PC-3 (cell line): ENCODE data around the gene FN3KRP. TPM values are rescaled to one million over a fixed set of nuclear protein-coding genes. Genes with fewer than 3 reads are reported as not detected.

Experiments
- ATAC-seq: fragments of 200-7000 bp; cut with Tn5 transposase; 2 replicates; pipeline ENCODE4 v1.9.1; 2020; ENCODE audit warnings: mild to moderate bottlenecking, moderate library complexity
- BruUV-seq: library from RNA; stranded (reverse); fragments of 400-500 nt; replicated peaks from 2 replicates; lab custom pipeline; 2021; lab: Mats Ljungman, UMichigan
- CTCF ChIA-PET: fragments of 300-600 bp; sonication (Branson Sonifier 250); formaldehyde crosslinking; loops from one replicate; lab custom pipeline; 2022; ENCODE audit warnings: antibody characterized with exemption; lab: Charles Lee
- POLR2A ChIA-PET: fragments of 300-600 bp; sonication (Branson Sonifier 250); formaldehyde crosslinking; loops from one replicate; lab custom pipeline; 2022; ENCODE audit warnings: antibody characterized with exemption; ENCODE audit not compliant: unreplicated experiment; lab: Charles Lee
- DNase-seq: peaks from one replicate; pipeline ENCODE4 v3.0.0-alpha.2; 2015
- H2AFZ ChIP-seq: fragments of 300-600 bp; sonication (generic); 2 replicates; pipeline ENCODE4 v1.6.0; 2016; ENCODE audit warnings: antibody characterized with exemption, low read length
- H3F3A ChIP-seq: fragments of 300-600 bp; sonication (generic); one replicate; pipeline ENCODE4 v1.6.0; 2017; ENCODE audit warnings: antibody characterized with exemption, low read length, control low read depth, mild to moderate bottlenecking; ENCODE audit not compliant: unreplicated experiment
- H3K27ac ChIP-seq: fragments of 300-600 bp; sonication (generic); 2 replicates; pipeline ENCODE4 v1.5.1; 2016; ENCODE audit warnings: mild to moderate bottlenecking, low read length
- H3K27me3 ChIP-seq: fragments of 300-600 bp; sonication (generic); 2 replicates; pipeline ENCODE4 v1.6.1; 2016; ENCODE audit warnings: low read length, mixed read lengths
- H3K36me3 ChIP-seq: fragments of 300-600 bp; sonication (generic); 2 replicates; pipeline ENCODE4 v1.6.1; 2016; ENCODE audit warnings: low read depth, mixed run types, low read length, mixed read lengths
- H3K4me1 ChIP-seq: fragments of 300-600 bp; sonication (generic); 2 replicates; pipeline ENCODE4 v1.5.1; 2016; ENCODE audit warnings: low read length; ENCODE audit not compliant: insufficient read depth
- H3K4me2 ChIP-seq: fragments of 300-600 bp; sonication (generic); 2 replicates; pipeline ENCODE4 v1.6.0; 2016; ENCODE audit warnings: low read length
- H3K4me3 ChIP-seq: fragments of 300-600 bp; sonication (generic); 2 replicates; pipeline ENCODE4 v1.5.1; 2016; ENCODE audit warnings: mild to moderate bottlenecking, low read length, mixed read lengths
- H3K79me2 ChIP-seq: fragments of 300-600 bp; sonication (generic); 2 replicates; pipeline ENCODE4 v1.6.1; 2017; ENCODE audit warnings: low read length, mixed read lengths
- H3K9ac ChIP-seq: fragments of 300-600 bp; sonication (generic); 2 replicates; pipeline ENCODE4 v1.6.0; 2016; ENCODE audit warnings: mild to moderate bottlenecking, low read length
- H3K9me2 ChIP-seq: fragments of 300-600 bp; sonication (generic); replicated peaks from 2 replicates; pipeline ENCODE4 v1.6.1; 2016; ENCODE audit warnings: mixed run types, low read length, mixed read lengths
- H3K9me3 ChIP-seq: fragments of 300-600 bp; sonication (generic); 2 replicates; pipeline ENCODE4 v1.6.1; 2016; ENCODE audit warnings: low read length, mixed read lengths
- H4K20me1 ChIP-seq: fragments of 300-600 bp; sonication (generic); 2 replicates; pipeline ENCODE4 v1.6.1; 2016; ENCODE audit warnings: low read length, mixed read lengths
- EZH2 ChIP-seq: fragments of 300-600 bp; sonication (generic); IDR thresholded peaks from one replicate; pipeline ENCODE4 v1.6.1; 2017; ENCODE audit warnings: antibody characterized with exemption, mild to moderate bottlenecking, low read length; ENCODE audit not compliant: unreplicated experiment
- EZH2phosphoT487 ChIP-seq: fragments of 300-600 bp; sonication (generic); IDR thresholded peaks from 2 replicates; pipeline ENCODE4 v1.6.1; 2018; ENCODE audit warnings: mild to moderate bottlenecking, antibody characterized with exemption, low read length, borderline replicate concordance
- intact Hi-C: fragments of 100-400 bp; cut with micrococcal nuclease; formaldehyde crosslinking; loops from 2 replicates; pipeline ENCODE4 v1.9.0; 2023
- total RNA-seq: library from RNA; depleted of rRNA; stranded (reverse); fragments of >200 nt; gene quantifications from 2 replicates; pipeline ENCODE4 v1.2.3, GENCODE V29; 2014
- TF ChIP-seq, protein P1 (sequence below): fragments of 300-600 bp; sonication (generic); conservative IDR thresholded peaks from 2 replicates; pipeline ENCODE4 v1.5.1; 2017; ENCODE audit warnings: antibody characterized with exemption, low read depth, mild to moderate bottlenecking, low read length

The FN3KRP gene
- total RNA-seq, 1 experiment from 2014 or later, result 37.4 TPM

DNA sequence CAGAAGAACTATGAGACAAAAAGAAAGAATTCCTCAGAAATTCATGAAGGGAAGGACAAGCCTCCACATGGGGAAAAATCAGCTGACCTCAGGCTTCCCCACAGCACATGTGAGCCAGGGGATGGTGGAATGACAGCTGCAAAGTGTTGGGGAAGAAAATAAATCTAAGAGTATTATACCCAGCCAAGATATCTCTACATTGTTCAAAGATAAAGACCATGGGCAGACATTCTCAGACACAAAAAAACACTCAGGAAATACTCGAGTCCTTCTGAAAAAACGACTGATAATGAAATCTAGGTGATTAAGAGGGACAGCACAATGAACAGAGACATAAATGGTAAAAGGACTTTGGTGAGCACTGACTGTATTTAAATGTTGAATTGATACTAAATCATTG is 21.9 kb upstream of the FN3KRP start:
- no peaks in the 10 kb centered on the region for H3K27me3 ChIP-seq
- H3K4me2 ChIP-seq, result no peak overlapping the region
- no peak overlapping the region for H3K27ac ChIP-seq
- no peak overlapping the region for H2AFZ ChIP-seq
- BruUV-seq, result no TSS peak
- H3K4me3 ChIP-seq, result no peak overlapping the region
- H3K4me1 ChIP-seq, result peaks cover 5% of the 10 kb centered on the region; the same call in 1 of the 2 replicates
- no peaks in the 10 kb centered on the region for H3K9me3 ChIP-seq
- POLR2A ChIA-PET, result no interaction called here
- H3K9ac ChIP-seq, result no peak overlapping the region
- ATAC-seq (no peak), DNase-seq (no peak)
- no peaks in the 10 kb centered on the region for H4K20me1 ChIP-seq
- no peaks in the 10 kb centered on the region for H3K9me2 ChIP-seq
- intact Hi-C loops, result no loop called here
- CTCF ChIA-PET, result no interaction called here
- no peaks in the 10 kb centered on the region for H3K79me2 ChIP-seq
- H3K36me3 ChIP-seq, result no peaks in the 10 kb centered on the region; the same call in 1 of the 2 replicates
- TF ChIP-seq EZH2 (no peak), EZH2phosphoT487 (no peak)
- TF ChIP-seq, protein P1, sequence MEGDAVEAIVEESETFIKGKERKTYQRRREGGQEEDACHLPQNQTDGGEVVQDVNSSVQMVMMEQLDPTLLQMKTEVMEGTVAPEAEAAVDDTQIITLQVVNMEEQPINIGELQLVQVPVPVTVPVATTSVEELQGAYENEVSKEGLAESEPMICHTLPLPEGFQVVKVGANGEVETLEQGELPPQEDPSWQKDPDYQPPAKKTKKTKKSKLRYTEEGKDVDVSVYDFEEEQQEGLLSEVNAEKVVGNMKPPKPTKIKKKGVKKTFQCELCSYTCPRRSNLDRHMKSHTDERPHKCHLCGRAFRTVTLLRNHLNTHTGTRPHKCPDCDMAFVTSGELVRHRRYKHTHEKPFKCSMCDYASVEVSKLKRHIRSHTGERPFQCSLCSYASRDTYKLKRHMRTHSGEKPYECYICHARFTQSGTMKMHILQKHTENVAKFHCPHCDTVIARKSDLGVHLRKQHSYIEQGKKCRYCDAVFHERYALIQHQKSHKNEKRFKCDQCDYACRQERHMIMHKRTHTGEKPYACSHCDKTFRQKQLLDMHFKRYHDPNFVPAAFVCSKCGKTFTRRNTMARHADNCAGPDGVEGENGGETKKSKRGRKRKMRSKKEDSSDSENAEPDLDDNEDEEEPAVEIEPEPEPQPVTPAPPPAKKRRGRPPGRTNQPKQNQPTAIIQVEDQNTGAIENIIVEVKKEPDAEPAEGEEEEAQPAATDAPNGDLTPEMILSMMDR, result no peak
- no peaks in the 10 kb centered on the region for H3F3A ChIP-seq

DNA sequence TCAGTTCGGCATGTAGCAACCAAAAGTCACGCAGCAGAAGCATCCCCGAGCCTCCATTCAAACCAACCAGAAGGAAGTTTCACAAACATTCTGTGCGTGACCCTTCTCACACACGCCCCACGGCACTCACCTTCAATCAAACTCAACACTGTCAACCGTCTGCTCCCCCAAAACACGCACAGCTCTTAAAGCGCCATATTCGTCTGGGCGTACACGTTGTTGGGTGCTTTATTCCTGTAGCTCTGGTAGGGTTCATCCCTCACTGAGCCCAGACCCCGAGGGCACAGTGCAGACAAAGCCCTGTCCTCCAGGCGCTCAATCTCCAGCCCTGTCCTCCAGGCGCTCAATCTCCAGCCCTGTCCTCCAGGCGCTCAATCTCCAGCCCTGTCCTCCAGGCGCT is 20.2 kb upstream of the FN3KRP start:
- CTCF ChIA-PET, result no interaction called here
- H3K36me3 ChIP-seq, result no peaks in the 10 kb centered on the region; the same call in 1 of the 2 replicates
- ATAC-seq, result no peak
- H3K27ac ChIP-seq, result no peak overlapping the region
- H3K27me3 ChIP-seq, result no peaks in the 10 kb centered on the region
- H3K4me1 ChIP-seq, result peaks cover 5% of the 10 kb centered on the region; the same call in 1 of the 2 replicates
- no peaks in the 10 kb centered on the region for H4K20me1 ChIP-seq
- no peak for DNase-seq
- no peak overlapping the region for H3K4me3 ChIP-seq
- no peaks in the 10 kb centered on the region for H3K9me2 ChIP-seq
- intact Hi-C loops, result no loop called here
- POLR2A ChIA-PET, result no interaction called here
- no peak overlapping the region for H2AFZ ChIP-seq
- H3F3A ChIP-seq, result no peaks in the 10 kb centered on the region
- no peaks in the 10 kb centered on the region for H3K79me2 ChIP-seq
- H3K9me3 ChIP-seq, result no peaks in the 10 kb centered on the region
- H3K4me2 ChIP-seq, result no peak overlapping the region
- no peak overlapping the region for H3K9ac ChIP-seq
- TF ChIP-seq EZH2phosphoT487, result no peak
- TF ChIP-seq, protein P1, result no peak
- TF ChIP-seq EZH2, result no peak
- no TSS peak for BruUV-seq

DNA sequence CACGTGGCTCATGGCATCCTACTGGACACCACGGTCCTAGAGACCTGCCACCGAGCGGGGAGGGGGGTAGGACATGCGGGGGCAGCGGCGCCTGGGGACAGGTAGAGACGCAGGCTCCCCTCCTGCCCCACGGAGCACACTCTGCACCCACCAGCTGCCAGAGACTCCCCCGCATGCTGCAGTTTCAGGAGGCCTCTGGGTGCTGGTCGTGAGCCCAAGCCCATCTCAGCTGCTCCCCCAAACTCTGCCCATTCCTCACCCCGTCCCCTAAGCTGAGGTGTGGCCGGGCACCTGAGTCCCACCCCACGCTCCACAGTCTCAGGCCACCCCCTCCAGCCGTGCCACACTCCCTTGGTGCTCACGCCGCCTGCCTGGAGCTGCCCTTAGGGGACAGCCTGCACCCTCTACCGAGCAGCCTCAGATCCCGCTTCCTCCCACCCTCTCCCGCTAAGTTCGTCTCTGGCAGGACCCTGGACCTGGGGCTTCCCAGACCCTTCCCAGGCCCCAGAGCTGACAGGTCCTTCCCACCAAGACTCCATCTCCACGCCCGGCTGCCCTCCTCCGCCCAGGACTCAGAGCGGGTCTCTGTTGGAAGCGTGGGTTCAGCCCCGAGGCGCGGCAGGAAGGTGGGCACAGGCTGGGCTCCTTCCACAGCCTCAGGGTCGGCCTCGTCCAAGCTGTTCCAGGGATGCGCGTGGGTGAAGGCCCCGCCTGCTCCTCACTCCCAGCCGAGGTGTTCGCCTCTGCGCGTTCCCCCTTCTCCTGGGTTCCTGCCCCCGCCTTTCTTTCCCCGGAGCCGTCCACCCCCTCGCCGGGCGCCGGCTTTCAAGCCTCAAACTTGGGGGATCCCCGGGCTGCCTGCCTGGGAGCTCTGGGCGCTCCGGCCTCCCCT is 19.3 kb upstream of the FN3KRP start:
- TF ChIP-seq EZH2 (no peak), EZH2phosphoT487 (no peak)
- TF ChIP-seq, protein P1, result no peak
- ChIA-PET CTCF (no interaction called here), POLR2A (no interaction called here)
- H3K27me3 ChIP-seq, result no peaks in the 10 kb centered on the region
- H3F3A ChIP-seq, result no peaks in the 10 kb centered on the region
- H2AFZ ChIP-seq, result peak overlapping the region; percentile 30; the same call in 1 of the 2 replicates
- H3K9me3 ChIP-seq, result no peaks in the 10 kb centered on the region
- H3K4me2 ChIP-seq, result peak overlapping the region; percentile 84
- ATAC-seq (no peak), DNase-seq (no peak)
- no TSS peak for BruUV-seq
- H3K36me3 ChIP-seq, result no peaks in the 10 kb centered on the region; the same call in 1 of the 2 replicates
- H4K20me1 ChIP-seq, result no peaks in the 10 kb centered on the region
- H3K79me2 ChIP-seq, result no peaks in the 10 kb centered on the region
- H3K27ac ChIP-seq, result no peak overlapping the region
- intact Hi-C loops, result no loop called here
- peak overlapping the region; percentile 37; the same call in 1 of the 2 replicates for H3K9ac ChIP-seq
- peak overlapping the region; percentile 69 for H3K4me3 ChIP-seq
- H3K9me2 ChIP-seq, result no peaks in the 10 kb centered on the region
- peaks cover 5% of the 10 kb centered on the region; the same call in 1 of the 2 replicates for H3K4me1 ChIP-seq
